ENCODE data around the gene LMBR1L. TPM values are rescaled to one million over a fixed set of nuclear protein-coding genes. Genes with fewer than 3 reads are reported as not detected.

LMBR1L gene
- total RNA-seq, 1 donor from 2014 or later, result 86.1 TPM

Other genes starting within 250 kb of the LMBR1L start
- 0.89 and 1.0 TPM in 2 replicates for gene RND1, start 245.0 kb downstream of the LMBR1L start, total RNA-seq
- 16.2 and 16.4 TPM in 2 replicates for gene FKBP11, start 185.4 kb downstream of the LMBR1L start, total RNA-seq
- gene ARF3, start 153.4 kb downstream of the LMBR1L start, total RNA-seq, result 138 and 144 TPM in 2 replicates
- gene WNT10B, start 139.1 kb downstream of the LMBR1L start, total RNA-seq, result not detected in 2 replicates
- not detected in 2 replicates for gene WNT1, start 132.5 kb downstream of the LMBR1L start, total RNA-seq
- 0.08 and 0.26 TPM in 2 replicates for gene DDN, start 111.5 kb downstream of the LMBR1L start, total RNA-seq
- gene PRKAG1, start 92.1 kb downstream of the LMBR1L start, total RNA-seq, result 75.6 and 80.6 TPM in 2 replicates
- 91.2 and 97.5 TPM in 2 replicates for gene KMT2D, start 50.1 kb downstream of the LMBR1L start, total RNA-seq
- 0.86 and 1.2 TPM in 2 replicates for gene RHEBL1, start 40.9 kb downstream of the LMBR1L start, total RNA-seq
- gene DHH, start 16.0 kb downstream of the LMBR1L start, total RNA-seq, result 0.13 TPM in 1 of 2 replicates, not detected in the other
- 497 and 503 TPM in 2 replicates for gene TUBA1B, start 20.5 kb upstream of the LMBR1L start, total RNA-seq
- gene TUBA1A, start 78.2 kb upstream of the LMBR1L start, total RNA-seq, result 466 and 471 TPM in 2 replicates
- gene TUBA1C, start 154.2 kb upstream of the LMBR1L start, total RNA-seq, result 136 and 142 TPM in 2 replicates
- gene PRPH, start 184.3 kb upstream of the LMBR1L start, total RNA-seq, result not detected in 2 replicates
- 8.0 and 9.6 TPM in 2 replicates for gene TROAP, start 212.4 kb upstream of the LMBR1L start, total RNA-seq
- gene C1QL4, start 226.3 kb upstream of the LMBR1L start, total RNA-seq, result 0.16 TPM in 1 of 2 replicates, not detected in the other
- gene DNAJC22, start 236.0 kb upstream of the LMBR1L start, total RNA-seq, result 0.55 and 0.99 TPM in 2 replicates

All from osteocyte (in vitro differentiated cells).